HEK293 (cell line): ENCODE measurements around the gene GALNT2.

ENCODE experiments used
- TCF7L2 ChIP-seq: IDR thresholded peaks from 2 replicates; pipeline ENCODE4 v1.6.1; 2011; ENCODE audit warnings: low read depth, mild to moderate bottlenecking, inconsistent platforms, low read length, moderate library complexity, borderline replicate concordance
- ZFP41 ChIP-seq: fragments of 450-650 bp; formaldehyde crosslinking; IDR thresholded peaks from 2 replicates; pipeline ENCODE4 v1.5.1; 2016; ENCODE audit warnings: missing biosample characterization, missing genetic modification characterization, borderline replicate concordance
- ZNF133 ChIP-seq: fragments of 450-650 bp; formaldehyde crosslinking; IDR thresholded peaks from 2 replicates; pipeline ENCODE4 v1.5.1; 2016; ENCODE audit warnings: missing biosample characterization, missing genetic modification characterization
- ZNF16 ChIP-seq: fragments of 450-650 bp; formaldehyde crosslinking; IDR thresholded peaks from 2 replicates; pipeline ENCODE4 v1.5.1; 2016; ENCODE audit warnings: low read depth, missing biosample characterization, missing genetic modification characterization
- ZNF169 ChIP-seq: fragments of 450-650 bp; formaldehyde crosslinking; IDR thresholded peaks from 2 replicates; pipeline ENCODE4 v1.5.1; 2016; ENCODE audit warnings: missing biosample characterization, missing genetic modification characterization
- ZNF354C ChIP-seq: fragments of 450-650 bp; formaldehyde crosslinking; IDR thresholded peaks from 2 replicates; pipeline ENCODE4 v1.5.1; 2016; ENCODE audit warnings: missing biosample characterization, missing genetic modification characterization, low read depth, borderline replicate concordance
- ZNF626 ChIP-seq: fragments of 450-650 bp; sonication (Bioruptor Pico); formaldehyde crosslinking; IDR thresholded peaks from 2 replicates; pipeline ENCODE4 v1.5.1; 2018; ENCODE audit warnings: missing biosample characterization, missing genetic modification characterization, inconsistent platforms
- TF ChIP-seq, protein P1 (sequence below): fragments of 450-650 bp; formaldehyde crosslinking; IDR thresholded peaks from 2 replicates; pipeline ENCODE4 v1.5.1; 2016; ENCODE audit warnings: missing biosample characterization, missing genetic modification characterization

DNA sequence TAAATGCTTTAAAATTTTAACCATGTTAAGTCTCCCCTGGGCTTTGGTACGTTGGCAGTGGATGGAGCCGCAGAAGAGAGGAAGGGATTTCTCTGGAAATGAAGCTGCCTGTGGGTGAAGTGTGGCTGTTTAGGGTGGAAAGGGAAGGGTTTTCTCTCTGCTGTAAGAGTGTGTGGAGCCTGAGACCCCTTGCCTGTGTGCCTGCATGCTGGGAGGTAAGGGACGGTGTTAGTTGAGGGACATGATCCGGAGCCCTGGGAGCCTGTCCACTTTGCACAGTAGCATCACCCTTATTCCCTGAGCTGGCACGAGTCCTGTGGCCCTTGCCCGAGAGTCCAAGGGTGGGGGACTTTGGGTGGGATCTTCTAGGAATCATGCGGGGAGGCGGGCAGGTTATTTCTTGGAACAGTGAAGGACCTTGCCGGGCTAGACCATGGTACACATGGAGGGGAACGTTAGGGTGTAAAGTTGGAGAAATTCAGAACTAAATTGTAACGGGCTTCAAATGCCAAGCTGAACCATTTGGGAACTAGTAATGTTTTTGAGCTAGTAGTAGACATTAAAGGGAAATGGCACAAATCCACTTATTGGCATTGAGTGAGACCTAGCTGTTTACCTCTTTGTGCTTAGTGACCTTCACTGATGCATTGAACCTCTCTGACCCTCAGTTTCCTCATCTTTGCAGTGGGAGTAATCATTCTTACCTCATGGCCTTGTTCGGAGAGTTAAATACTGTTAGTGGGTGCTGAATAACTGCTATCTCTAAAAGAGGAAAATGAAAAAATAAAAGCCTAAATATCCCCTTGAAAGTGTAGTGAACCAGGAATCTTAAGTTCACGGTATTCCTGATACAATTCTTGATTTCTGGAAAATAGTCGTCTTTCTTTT lies 3.5 kb downstream of the GALNT2 start:
- TF ChIP-seq ZNF169 (tag by site-specific recombination) (no peak), ZNF133 (tag by site-specific recombination) (no peak), ZNF16 (tag by site-specific recombination) (no peak), ZFP41 (tag by site-specific recombination) (no peak), TCF7L2 (no peak), ZNF354C (tag by site-specific recombination) (no peak), ZNF626 (no peak)
- TF ChIP-seq, protein P1, sequence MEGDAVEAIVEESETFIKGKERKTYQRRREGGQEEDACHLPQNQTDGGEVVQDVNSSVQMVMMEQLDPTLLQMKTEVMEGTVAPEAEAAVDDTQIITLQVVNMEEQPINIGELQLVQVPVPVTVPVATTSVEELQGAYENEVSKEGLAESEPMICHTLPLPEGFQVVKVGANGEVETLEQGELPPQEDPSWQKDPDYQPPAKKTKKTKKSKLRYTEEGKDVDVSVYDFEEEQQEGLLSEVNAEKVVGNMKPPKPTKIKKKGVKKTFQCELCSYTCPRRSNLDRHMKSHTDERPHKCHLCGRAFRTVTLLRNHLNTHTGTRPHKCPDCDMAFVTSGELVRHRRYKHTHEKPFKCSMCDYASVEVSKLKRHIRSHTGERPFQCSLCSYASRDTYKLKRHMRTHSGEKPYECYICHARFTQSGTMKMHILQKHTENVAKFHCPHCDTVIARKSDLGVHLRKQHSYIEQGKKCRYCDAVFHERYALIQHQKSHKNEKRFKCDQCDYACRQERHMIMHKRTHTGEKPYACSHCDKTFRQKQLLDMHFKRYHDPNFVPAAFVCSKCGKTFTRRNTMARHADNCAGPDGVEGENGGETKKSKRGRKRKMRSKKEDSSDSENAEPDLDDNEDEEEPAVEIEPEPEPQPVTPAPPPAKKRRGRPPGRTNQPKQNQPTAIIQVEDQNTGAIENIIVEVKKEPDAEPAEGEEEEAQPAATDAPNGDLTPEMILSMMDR (tag by site-specific recombination): no peak
